Osteocyte (in vitro differentiated cells): Measurements from ENCODE around the gene RABGAP1L. TPM values are rescaled to one million over a fixed set of nuclear protein-coding genes. Genes with fewer than 3 reads are reported as not detected.
"Not testable (repeated sequence)": the region's sequence is repeated elsewhere in the genome, so short reads cannot be mapped to it uniquely, and the experiment has no call there.

Experiments
- DNase-seq: peaks from one replicate; pipeline ENCODE4 v3.0.0; 2021; ENCODE audit warnings: mixed read lengths; ENCODE audit not compliant: unreplicated experiment; ENCODE audit errors: extremely low spot score
- H3K27ac Mint-ChIP-seq: one replicate; pipeline ENCODE4 v1.8.0; 2021; ENCODE audit warnings: mild to moderate bottlenecking, mixed read lengths; ENCODE audit not compliant: unreplicated experiment
- H3K27me3 Mint-ChIP-seq: one replicate; pipeline ENCODE4 v1.8.0; 2021; ENCODE audit warnings: mixed read lengths; ENCODE audit not compliant: unreplicated experiment
- H3K36me3 Mint-ChIP-seq: one replicate; pipeline ENCODE4 v1.8.0; 2021; ENCODE audit warnings: mixed read lengths; ENCODE audit not compliant: unreplicated experiment
- H3K4me1 Mint-ChIP-seq: one replicate; pipeline ENCODE4 v1.8.0; 2021; ENCODE audit warnings: mixed read lengths; ENCODE audit not compliant: unreplicated experiment
- H3K4me3 Mint-ChIP-seq: one replicate; pipeline ENCODE4 v1.8.0; 2021; ENCODE audit warnings: mild to moderate bottlenecking, moderate library complexity, mixed read lengths; ENCODE audit not compliant: unreplicated experiment
- H3K9me3 Mint-ChIP-seq: one replicate; pipeline ENCODE4 v1.8.0; 2021; ENCODE audit warnings: mixed read lengths; ENCODE audit not compliant: unreplicated experiment
- total RNA-seq: library from RNA; stranded (reverse); gene quantifications from 2 replicates; pipeline ENCODE4 v1.2.1, GENCODE V29; 2021
- TF ChIP-seq, protein P1 (sequence below): fragments of 200-600 bp; sonication (generic); IDR thresholded peaks from 2 replicates; pipeline ENCODE4 v1.5.0; 2021; ENCODE audit warnings: antibody characterized with exemption, mild to moderate bottlenecking, moderate library complexity

RABGAP1L gene
- total RNA-seq, 1 donor from 2014 or later = 29.3 TPM

DNA sequence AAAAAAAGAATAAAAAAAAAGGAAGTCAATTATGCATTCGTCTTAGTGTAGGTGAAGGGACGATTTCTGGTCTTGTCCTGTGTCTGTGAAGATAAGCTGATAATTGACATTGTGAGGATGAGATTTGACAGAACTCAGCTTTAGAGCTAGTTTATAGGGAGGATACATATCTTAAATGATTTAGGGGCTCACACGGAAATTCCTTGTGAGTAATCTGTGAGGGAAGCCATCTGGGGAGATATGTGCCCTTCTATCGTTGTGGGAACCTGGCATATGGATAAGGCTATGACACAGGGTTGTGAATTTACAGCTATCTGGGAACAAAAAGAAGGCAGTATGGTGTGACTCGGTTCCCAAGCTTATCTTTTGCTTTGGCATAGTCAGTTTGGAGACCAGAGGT is 71.1 kb downstream of the RABGAP1L start:
- Mint-ChIP-seq H3K36me3 (peaks cover 22% of the 10 kb centered on the region), H3K27ac (no peak overlapping the region), H3K27me3 (no peaks in the 10 kb centered on the region), H3K4me1 (peaks cover 1% of the 10 kb centered on the region), H3K4me3 (no peak overlapping the region), H3K9me3 (peaks cover 4% of the 10 kb centered on the region)
- TF ChIP-seq, protein P1, sequence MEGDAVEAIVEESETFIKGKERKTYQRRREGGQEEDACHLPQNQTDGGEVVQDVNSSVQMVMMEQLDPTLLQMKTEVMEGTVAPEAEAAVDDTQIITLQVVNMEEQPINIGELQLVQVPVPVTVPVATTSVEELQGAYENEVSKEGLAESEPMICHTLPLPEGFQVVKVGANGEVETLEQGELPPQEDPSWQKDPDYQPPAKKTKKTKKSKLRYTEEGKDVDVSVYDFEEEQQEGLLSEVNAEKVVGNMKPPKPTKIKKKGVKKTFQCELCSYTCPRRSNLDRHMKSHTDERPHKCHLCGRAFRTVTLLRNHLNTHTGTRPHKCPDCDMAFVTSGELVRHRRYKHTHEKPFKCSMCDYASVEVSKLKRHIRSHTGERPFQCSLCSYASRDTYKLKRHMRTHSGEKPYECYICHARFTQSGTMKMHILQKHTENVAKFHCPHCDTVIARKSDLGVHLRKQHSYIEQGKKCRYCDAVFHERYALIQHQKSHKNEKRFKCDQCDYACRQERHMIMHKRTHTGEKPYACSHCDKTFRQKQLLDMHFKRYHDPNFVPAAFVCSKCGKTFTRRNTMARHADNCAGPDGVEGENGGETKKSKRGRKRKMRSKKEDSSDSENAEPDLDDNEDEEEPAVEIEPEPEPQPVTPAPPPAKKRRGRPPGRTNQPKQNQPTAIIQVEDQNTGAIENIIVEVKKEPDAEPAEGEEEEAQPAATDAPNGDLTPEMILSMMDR = no peak
- DNase-seq = no peak

DNA sequence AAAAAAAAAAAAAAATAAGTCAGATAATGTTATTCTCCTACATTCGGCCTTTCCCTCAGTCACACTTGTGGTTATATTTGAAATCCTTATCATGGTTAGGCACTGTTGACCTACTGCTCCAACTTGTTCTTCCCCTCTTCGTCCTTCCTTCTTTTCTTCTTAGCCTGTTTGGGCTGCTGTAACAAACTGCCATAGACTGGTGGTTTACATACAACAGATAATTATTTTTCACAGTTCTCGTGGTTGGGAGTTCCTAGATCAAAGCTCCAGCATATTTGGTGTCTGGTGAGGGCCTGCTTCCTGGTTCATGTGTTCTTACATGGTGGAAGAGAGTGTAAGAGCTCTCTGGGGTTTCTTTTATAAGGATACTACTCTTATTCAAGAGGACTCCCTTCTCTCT is 73.4 kb downstream of the RABGAP1L start:
- Mint-ChIP-seq H3K4me3 (no peak overlapping the region), H3K27ac (no peak overlapping the region), H3K9me3 (peaks cover 4% of the 10 kb centered on the region), H3K4me1 (peaks cover 1% of the 10 kb centered on the region), H3K27me3 (no peaks in the 10 kb centered on the region), H3K36me3 (peaks cover 18% of the 10 kb centered on the region)
- DNase-seq = no peak
- TF ChIP-seq, protein P1 = no peak

DNA sequence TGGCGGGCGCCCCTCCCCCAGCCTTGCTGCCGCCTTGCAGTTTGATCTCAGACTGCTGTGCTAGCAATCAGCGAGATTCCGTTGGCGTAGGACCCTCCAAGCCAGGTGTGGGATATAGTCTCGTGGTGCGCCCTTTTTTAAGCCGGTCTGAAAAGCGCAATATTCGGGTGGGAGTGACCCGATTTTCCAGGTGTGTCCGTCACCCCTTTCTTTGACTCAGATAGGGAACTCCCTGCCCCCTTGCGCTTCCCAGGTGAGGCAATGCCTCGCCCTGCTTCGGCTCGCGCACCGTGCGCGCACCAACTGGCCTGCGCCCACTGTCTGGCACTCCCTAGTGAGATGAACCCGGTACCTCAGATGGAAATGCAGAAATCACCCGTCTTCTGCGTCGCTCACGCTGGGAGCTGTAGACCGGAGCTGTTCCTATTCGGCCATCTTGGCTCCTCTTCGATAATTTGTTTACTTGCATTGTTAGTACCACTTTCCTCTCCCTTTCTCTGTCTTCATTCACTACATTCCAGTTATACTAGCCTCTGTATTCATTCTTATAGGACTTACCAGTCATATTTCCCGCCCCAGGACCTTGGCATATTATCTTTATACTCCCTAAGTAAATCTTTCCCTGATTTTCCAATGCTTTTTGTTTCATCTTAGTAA is 79.7 kb downstream of the RABGAP1L start:
- not testable (repeated sequence) for DNase-seq, H3K36me3 Mint-ChIP-seq, H3K9me3 Mint-ChIP-seq, H3K4me1 Mint-ChIP-seq, H3K27me3 Mint-ChIP-seq
- Mint-ChIP-seq H3K4me3 (peak overlapping the region; percentile 58), H3K27ac (peak overlapping the region; percentile 48)

DNA sequence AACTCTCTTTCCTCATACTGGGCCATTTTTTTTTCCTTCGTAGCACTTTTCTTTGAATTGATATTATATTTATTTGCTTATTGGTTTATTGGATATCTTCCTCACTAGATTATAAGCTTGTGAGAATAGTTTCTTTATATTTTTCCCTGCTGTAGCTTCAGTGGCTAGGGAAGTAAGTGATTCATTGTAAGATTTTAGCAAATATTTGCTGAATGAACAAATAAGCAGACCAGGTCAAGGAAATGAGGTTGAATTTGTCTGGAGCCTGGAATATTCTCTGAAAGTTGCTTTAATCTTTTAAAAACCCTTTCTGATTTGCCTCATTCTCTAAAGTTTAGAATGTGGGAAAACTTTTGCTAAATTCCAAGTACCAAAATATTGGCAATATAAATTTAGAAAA is 80.2 kb downstream of the RABGAP1L start:
- peaks cover 7% of the 10 kb centered on the region for H3K4me1 Mint-ChIP-seq
- H3K9me3 Mint-ChIP-seq = no peaks in the 10 kb centered on the region
- TF ChIP-seq, protein P1 = no peak
- DNase-seq = no peak
- peak overlapping the region; percentile 58 for H3K4me3 Mint-ChIP-seq
- no peaks in the 10 kb centered on the region for H3K27me3 Mint-ChIP-seq
- H3K27ac Mint-ChIP-seq = peak overlapping the region; percentile 48
- H3K36me3 Mint-ChIP-seq = peaks cover 7% of the 10 kb centered on the region

DNA sequence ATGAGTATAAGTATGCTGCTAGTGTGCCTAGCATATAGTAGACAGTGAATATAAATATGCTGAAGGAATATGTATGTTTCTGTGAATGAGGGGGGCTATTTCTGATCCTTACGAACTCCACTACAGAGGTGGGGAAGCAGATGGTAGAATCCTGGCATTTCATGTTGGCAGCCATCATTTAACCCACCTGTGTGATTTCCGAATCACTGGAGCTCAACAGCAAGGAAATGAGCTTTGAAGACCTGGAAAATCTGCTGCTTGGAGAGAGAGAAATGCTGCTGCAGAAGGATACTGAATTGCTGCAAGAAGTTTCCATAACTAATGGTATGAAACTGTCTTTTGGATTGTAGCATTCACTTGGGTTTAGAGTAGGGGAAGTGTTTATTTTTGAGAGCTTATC is 83.5 kb downstream of the RABGAP1L start:
- H3K4me3 Mint-ChIP-seq = no peak overlapping the region
- no peak for DNase-seq
- TF ChIP-seq, protein P1 = no peak
- H3K9me3 Mint-ChIP-seq = no peaks in the 10 kb centered on the region
- peaks cover 10% of the 10 kb centered on the region for H3K36me3 Mint-ChIP-seq
- no peaks in the 10 kb centered on the region for H3K27me3 Mint-ChIP-seq
- H3K4me1 Mint-ChIP-seq = peaks cover 7% of the 10 kb centered on the region
- no peak overlapping the region for H3K27ac Mint-ChIP-seq
